ENCODE results near the gene RPS16. TPM values are rescaled to one million over a fixed set of nuclear protein-coding genes. Genes with fewer than 3 reads are reported as not detected.

The RPS16 gene
- total and polyA plus RNA-seq, 2 of the 13 experiments (the other 11 are each of a cell fraction or from before 2014, with no cell fraction given) = 488 to 2,583 TPM

- TF ChIP-seq ZNF746 (CRISPR knock-in tag; IDR thresholded peaks at IDR 0.05) (peak; percentile 41; the same call in 1 of the 2 replicates), ERF (CRISPR knock-in tag; IDR thresholded peaks at IDR 0.05) (peak; percentile 56), ZFP91 (CRISPR knock-in tag; IDR thresholded peaks at IDR 0.05; ENCODE audit: borderline replicate concordance) (peak; percentile 93), TFDP1 (CRISPR knock-in tag; IDR thresholded peaks at IDR 0.05; ENCODE audit: borderline replicate concordance) (peak; percentile 81; the same call in 1 of the 2 replicates), KAT7 (CRISPR knock-in tag; IDR thresholded peaks at IDR 0.05; ENCODE audit: borderline replicate concordance) (no peak), DMAP1 (CRISPR knock-in tag; IDR thresholded peaks at IDR 0.05) (peak; percentile 82; the same call in 1 of the 2 replicates), MEF2D (CRISPR knock-in tag; IDR thresholded peaks at IDR 0.05) (peak; percentile 85), SNAPC2 (CRISPR knock-in tag; IDR thresholded peaks at IDR 0.05) (peak; percentile 89), ZNF614 (CRISPR knock-in tag; IDR thresholded peaks at IDR 0.05; ENCODE audit: borderline replicate concordance) (peak; percentile 84), ZNF780A (CRISPR knock-in tag; IDR thresholded peaks at IDR 0.05) (no peak), FOXK1 (CRISPR knock-in tag; IDR thresholded peaks at IDR 0.05; ENCODE audit: borderline replicate concordance, low read depth) (no peak; the same call in none of the 2 replicates), MEIS2 (CRISPR knock-in tag; IDR thresholded peaks at IDR 0.05) (peak; percentile 63; the same call in 1 of the 2 replicates), ZNF580 (CRISPR knock-in tag; IDR thresholded peaks at IDR 0.05; ENCODE audit: borderline replicate concordance, low read depth) (peak; percentile 46; the same call in 1 of the 2 replicates), TFDP2 (CRISPR knock-in tag; IDR thresholded peaks at IDR 0.05) (peak; percentile 47; the same call in 1 of the 2 replicates), SP140L (CRISPR knock-in tag; IDR thresholded peaks at IDR 0.05; ENCODE audit: borderline replicate concordance) (0 out of 2 replicates have a peak, but pooled peaks have one; percentile 22), CBX1 (IDR thresholded peaks at IDR 0.05; ENCODE audit: low read depth) (no peak), MAF1 (CRISPR knock-in tag; IDR thresholded peaks at IDR 0.05; ENCODE audit: borderline replicate concordance) (no peak), TCF12 (IDR thresholded peaks at IDR 0.05) (no peak), TCF12 (CRISPR knock-in tag; IDR thresholded peaks at IDR 0.05) (no peak), ZNF362 (CRISPR knock-in tag; IDR thresholded peaks at IDR 0.05; ENCODE audit: borderline replicate concordance) (0 out of 2 replicates have a peak, but pooled peaks have one; percentile 25), KDM5A (IDR thresholded peaks at IDR 0.05; ENCODE audit: borderline replicate concordance, low read length) (no peak), ZNF83 (CRISPR knock-in tag; IDR thresholded peaks at IDR 0.05; ENCODE audit: borderline replicate concordance) (peak; percentile 63; the same call in 1 of the 2 replicates), MTF1 (CRISPR knock-in tag; IDR thresholded peaks at IDR 0.05) (no peak), ZFYVE20 (CRISPR knock-in tag; IDR thresholded peaks at IDR 0.05; ENCODE audit: borderline replicate concordance, low read depth) (no peak)
Observed at GRCh38 chr19:39401549-39402345, 34.0 kb downstream of the RPS16 start (continued).

Data from HepG2 (cell line).